ENCODE data around the gene ADAMTS18.
"Not testable (repeated sequence)": the region's sequence is repeated elsewhere in the genome, so short reads cannot be mapped to it uniquely, and the experiment has no call there.

ADAMTS18 gene
- 0 to 5.6 (median 0) reads per million in 17 experiments for total RNA-seq

- no peak for DNase-seq
These were observed at the start of gene ADAMTS18 for GRCh38 chr16:77434530-77435271. TSS of gene ADAMTS18 (minus strand) at chr16:77435034. CDS start at chr16:77434695, 339 bp downstream.

- DNase-seq = no peak
These were observed 46.0 kb upstream of the ADAMTS18 start for GRCh38 chr16:77480681-77481315.

- no peak for DNase-seq
These were observed 37.4 kb upstream of the ADAMTS18 start for GRCh38 chr16:77472262-77472661.

GRCh38 chr16:77470851-77471250 lies 36.0 kb upstream of the ADAMTS18 start:
- no peak for DNase-seq

- DNase-seq = no peak
These were observed 34.8 kb upstream of the ADAMTS18 start for GRCh38 chr16:77469634-77470033.

GRCh38 chr16:77468831-77469230 lies 34.0 kb upstream of the ADAMTS18 start:
- no peak for DNase-seq

- no peak for DNase-seq
These were observed 33.0 kb upstream of the ADAMTS18 start for GRCh38 chr16:77467821-77468335.

- DNase-seq = not testable (repeated sequence)
These were observed 28.8 kb upstream of the ADAMTS18 start for GRCh38 chr16:77463659-77464058.

- DNase-seq = no peak
These were observed 28.1 kb upstream of the ADAMTS18 start for GRCh38 chr16:77462894-77463293.

- no peak for DNase-seq
These were observed 24.9 kb upstream of the ADAMTS18 start for GRCh38 chr16:77459534-77460254.

- no peak for DNase-seq
These were observed 22.2 kb upstream of the ADAMTS18 start for GRCh38 chr16:77457046-77457445.

GRCh38 chr16:77452243-77452642 lies 17.4 kb upstream of the ADAMTS18 start:
- no peak for DNase-seq

- no peak for DNase-seq
These were observed 16.1 kb upstream of the ADAMTS18 start for GRCh38 chr16:77450790-77451487.

- DNase-seq = no peak
These were observed 14.4 kb upstream of the ADAMTS18 start for GRCh38 chr16:77449208-77449607.

GRCh38 chr16:77445324-77445723 lies 10.5 kb upstream of the ADAMTS18 start:
- no peak for DNase-seq

GRCh38 chr16:77444147-77444460 lies 9.3 kb upstream of the ADAMTS18 start:
- no peak for DNase-seq

GRCh38 chr16:77443357-77444146 lies 8.7 kb upstream of the ADAMTS18 start:
- DNase-seq = no peak

- DNase-seq = no peak
These were observed 7.2 kb upstream of the ADAMTS18 start for GRCh38 chr16:77442078-77442477.

GRCh38 chr16:77439106-77439505 lies 4.3 kb upstream of the ADAMTS18 start:
- no peak for DNase-seq

GRCh38 chr16:77437859-77438258 lies 3.0 kb upstream of the ADAMTS18 start:
- DNase-seq = no peak

GRCh38 chr16:77435272-77435820 lies 512 bp upstream of the ADAMTS18 start:
- no peak for DNase-seq

Measured in suppressor macrophage (primary cell).